ENCODE data around the gene COIL.

- TF ChIP-seq EZH2phosphoT487 (IDR thresholded peaks at IDR 0.05; ENCODE audit: insufficient read depth, low read depth) (no peak), EZH2 (IDR thresholded peaks at IDR 0.05; ENCODE audit: insufficient read depth, poor library complexity, severe bottlenecking) (no peak)
Observed at GRCh38 chr17:57006040-57006439, 45.2 kb upstream of the COIL start.

Measured in GM23248 (cell line).